CD4-positive, alpha-beta T cell treated with Interleukin-4 for 4 hours (primary cell): ENCODE results near the gene SORCS2.

Experiments used
- DNase-seq: peaks from one replicate; pipeline ENCODE4 v3.0.0-alpha.2; 2020

The SORCS2 gene

GRCh38 chr4:7330031-7330596 is 137.8 kb downstream of the SORCS2 start:
- no peak for DNase-seq

GRCh38 chr4:7330811-7331681 is 138.7 kb downstream of the SORCS2 start:
- no peak for DNase-seq

- no peak for DNase-seq
Observed at GRCh38 chr4:7331682-7332000, 139.3 kb downstream of the SORCS2 start.

DNA sequence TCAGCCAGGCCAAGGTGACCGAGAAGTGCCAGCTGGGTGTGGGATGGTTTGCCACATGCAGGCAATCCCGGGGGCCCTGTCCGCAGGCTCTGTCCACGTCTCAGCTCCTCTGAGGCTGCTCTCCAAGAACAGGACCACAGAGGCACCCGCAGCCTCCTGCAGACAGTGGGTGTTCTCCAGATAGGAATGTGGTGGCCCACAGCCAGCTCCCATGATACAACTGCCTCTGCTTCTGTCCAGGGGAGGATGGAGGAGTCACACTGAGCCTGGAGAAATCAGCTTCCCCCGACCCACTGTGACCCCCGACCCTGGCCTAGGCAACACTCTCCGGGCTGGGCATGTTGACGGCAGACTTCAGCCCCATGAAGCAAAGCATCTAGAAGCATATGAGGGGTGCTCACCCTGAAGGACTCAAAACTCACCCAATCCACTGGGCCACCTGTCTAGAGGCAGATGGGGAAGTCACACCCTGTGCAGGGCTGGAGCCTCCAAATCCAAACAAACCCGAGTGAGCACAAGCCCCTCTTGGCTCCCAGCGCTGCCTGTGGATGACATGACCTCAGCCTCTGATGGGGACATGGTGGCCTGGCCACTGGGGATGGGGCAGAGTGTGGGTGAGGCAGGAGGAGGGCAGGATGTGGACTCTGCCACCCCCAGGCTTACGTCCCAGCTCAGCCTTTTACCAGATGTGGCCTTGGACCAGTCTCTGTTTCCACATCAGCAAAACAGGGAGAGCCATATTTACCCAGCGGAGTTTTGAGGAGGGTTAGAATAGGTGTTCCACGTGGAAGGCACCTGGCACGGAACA is 140.1 kb downstream of the SORCS2 start:
- DNase-seq = no peak

DNA sequence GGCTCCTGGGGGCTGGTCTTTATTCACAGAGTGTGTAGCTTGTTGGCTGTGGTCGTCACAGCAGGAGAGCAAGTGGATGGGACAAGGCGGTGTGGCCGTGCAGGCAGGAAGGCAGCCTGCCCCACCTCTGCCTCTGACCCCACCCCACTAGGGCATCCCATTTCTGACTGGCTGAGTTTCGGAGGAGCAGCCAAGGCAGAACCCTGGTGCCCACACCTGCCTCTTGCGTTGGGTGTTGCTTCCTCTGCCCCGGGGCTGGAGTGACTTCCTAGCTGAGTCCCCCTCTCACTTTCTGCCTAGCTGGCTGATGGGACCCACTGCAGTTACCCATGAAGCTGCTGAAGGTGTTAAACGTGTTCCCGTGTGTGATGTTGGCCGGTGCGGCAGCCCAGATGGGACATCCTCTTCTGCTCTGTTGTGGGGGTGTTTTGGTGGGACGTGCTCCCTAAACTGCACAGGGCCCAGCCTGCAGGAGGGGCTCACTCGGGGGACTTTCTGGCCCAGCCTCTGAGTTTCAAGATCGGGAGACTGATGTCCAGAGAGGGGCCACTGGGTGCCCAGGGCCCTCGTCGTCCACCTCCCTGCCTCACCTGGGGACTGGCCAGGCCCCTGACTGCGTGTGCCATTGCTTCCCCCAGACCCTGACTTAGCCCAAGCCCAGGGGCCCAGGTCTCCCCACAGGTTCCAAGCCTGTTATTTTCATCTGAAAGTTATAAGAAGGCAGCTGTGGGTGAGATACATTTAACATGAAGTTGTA is 140.9 kb downstream of the SORCS2 start:
- DNase-seq = no peak

DNA sequence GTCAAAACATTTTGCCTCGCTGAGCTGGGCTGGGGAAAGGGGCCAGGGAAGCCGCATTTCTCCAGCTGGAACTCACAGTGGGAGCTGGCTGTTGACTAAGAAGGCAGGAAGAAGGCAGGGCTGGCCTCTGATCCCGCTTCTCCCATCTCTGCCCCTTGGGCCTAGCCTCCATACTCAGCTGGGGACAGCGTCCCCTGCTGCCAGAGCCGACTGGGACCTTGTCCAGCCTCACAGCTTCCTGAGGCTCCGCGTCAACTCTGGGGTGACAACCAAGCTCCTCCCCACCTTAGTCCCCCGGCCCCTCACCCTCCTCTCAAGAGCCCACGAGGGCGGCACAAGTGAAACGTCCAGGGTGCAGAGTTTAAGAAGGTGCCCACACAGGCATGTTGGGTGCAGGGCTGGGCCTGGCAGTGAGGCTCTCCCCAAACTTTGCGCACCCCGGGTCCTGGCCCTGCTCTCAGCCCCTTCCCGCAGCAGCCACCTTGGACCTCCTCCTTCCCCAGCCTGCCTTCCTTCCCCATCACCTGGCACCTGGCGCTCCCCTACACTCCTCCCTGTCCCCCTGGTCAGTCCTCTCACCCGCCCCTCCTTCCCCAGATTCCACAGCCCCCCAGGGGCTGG is 141.6 kb downstream of the SORCS2 start:
- DNase-seq = no peak

GRCh38 chr4:7334521-7335275 is 142.4 kb downstream of the SORCS2 start:
- DNase-seq = no peak

GRCh38 chr4:7335344-7336066 is 143.2 kb downstream of the SORCS2 start:
- DNase-seq = peak; percentile 15

- no peak for DNase-seq
Observed at GRCh38 chr4:7336067-7336569, 143.8 kb downstream of the SORCS2 start.

GRCh38 chr4:7336732-7337131 is 144.4 kb downstream of the SORCS2 start:
- no peak for DNase-seq

DNA sequence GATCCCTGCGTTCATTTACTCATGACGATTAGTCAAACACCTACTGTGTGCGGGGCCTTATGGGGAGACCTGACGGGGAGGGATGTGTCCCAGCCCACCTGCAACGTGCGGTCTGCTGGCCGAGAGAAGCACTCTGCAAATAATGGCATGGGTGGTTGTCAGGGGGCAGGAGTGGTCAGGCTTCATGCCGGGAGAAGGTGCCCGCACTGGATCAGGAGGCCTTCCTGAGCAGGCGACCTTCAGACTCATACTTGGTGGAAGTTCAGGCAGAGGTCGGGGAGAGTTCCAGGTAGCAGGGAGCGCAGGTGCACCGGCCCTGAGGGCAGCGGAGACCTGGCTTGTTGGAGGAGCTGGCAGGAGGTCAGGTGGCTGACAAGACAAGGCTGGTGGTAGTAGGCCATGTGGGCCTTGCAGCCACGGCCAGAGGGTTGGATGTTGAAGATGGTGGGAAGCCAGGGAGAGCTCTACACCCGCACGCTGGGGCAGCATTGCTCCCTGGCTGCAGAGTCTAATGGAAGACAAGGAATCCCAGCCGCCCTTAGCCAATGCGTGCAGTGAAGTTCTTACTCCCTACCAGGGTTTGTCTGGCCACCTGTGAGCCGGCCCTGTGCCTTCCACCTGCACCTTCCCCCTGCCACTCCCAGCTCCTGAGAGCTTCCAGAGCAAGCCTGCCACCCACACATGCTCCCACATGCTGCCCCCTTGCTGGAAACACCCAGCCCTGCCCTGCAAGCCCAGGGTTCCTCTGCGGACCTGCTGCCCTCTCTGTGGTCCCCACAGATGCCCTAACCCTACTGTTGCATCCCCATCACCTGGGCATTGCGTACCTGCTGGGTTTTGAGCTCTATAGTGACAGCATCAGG is 145.1 kb downstream of the SORCS2 start:
- no peak for DNase-seq

DNA sequence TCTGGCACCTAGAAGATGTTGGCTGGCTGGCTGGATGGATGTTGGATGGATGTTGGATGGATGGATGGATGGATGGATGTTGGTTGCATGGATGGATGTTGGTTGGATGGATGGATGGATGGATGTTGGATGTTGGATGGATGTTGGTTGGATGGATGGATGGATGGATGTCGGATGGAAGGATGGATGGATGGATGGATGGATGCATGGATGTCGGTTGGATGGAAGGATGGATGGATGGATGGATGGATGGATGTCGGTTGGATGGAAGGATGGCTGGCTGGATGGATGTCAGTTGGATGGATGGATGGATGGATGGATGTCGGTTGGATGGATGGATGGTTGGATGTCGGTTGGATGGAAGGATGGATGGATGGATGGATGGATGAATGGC is 145.7 kb downstream of the SORCS2 start:
- no peak for DNase-seq

DNA sequence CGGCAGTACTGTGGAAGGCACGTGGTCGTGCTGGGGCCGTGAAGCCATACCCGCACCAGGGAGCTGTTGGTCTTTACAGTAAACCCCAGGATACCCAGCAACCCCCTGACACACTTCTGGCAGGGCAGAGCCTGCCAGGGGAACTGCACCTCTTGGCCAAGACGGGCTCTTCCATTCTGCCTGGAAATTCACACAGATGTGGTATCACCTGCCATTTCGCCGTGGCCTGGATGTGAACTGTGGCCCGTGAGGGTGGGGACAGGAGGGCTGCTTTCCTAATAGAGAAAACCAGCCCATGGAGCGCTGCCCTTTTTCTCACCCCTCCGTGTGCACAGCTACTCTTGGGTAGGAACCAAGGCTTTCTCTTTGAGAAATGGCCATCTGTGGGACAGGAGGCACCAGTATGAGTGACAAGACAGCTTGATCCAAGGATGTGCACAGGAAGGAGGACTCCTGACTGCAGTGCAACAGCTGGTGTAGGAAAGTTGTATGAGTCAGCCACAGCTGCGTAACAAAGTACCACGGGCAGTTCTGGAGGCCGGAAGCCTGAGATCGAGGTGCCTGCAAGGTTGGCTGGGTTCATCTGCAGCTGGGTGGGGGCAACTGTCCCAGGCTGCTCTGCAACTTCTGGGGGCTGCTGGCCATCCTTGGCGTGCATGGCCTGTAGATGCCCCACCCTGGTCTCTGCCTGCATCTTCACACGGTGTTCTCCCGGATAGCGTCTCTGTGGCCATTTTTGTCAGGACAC is 146.7 kb downstream of the SORCS2 start:
- no peak for DNase-seq

DNA sequence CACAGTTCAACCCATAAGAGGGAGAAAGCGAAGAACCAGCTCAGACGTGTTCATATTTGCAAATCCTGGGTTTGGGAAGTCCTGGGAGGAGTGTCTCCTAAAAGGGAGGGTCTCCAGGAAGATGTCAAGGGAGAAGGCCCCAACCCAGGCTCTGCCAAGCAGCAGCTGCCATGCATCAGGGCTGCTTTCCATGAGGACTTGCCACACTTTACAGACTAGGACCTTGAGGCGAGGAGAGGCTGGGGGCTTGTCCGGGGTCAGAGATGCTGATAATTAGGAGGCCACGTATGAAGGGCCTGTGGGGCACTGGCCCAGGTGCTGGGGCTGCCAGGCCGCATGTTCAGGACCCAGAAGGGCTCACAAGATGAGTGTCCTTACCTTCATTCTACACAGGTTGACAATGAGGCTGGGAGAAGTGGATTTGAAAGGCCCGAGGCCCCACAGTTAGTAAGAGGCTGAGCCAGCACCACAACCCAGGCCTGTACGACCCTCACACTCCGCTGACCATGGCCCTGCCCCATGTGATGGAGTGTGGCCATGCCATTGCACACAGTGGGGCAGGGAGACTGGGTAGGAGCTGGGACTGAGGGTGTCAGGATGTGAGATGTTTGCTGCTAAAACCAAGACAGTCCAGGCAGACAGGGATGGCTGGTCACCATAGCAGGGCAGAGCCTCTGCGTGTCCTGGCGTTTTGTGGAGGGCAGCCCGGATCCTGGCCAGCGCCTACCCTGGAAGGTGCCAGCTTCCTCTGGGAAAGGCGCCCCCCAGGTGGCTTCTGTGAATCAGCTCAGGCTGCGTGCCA is 147.6 kb downstream of the SORCS2 start:
- DNase-seq = no peak

DNA sequence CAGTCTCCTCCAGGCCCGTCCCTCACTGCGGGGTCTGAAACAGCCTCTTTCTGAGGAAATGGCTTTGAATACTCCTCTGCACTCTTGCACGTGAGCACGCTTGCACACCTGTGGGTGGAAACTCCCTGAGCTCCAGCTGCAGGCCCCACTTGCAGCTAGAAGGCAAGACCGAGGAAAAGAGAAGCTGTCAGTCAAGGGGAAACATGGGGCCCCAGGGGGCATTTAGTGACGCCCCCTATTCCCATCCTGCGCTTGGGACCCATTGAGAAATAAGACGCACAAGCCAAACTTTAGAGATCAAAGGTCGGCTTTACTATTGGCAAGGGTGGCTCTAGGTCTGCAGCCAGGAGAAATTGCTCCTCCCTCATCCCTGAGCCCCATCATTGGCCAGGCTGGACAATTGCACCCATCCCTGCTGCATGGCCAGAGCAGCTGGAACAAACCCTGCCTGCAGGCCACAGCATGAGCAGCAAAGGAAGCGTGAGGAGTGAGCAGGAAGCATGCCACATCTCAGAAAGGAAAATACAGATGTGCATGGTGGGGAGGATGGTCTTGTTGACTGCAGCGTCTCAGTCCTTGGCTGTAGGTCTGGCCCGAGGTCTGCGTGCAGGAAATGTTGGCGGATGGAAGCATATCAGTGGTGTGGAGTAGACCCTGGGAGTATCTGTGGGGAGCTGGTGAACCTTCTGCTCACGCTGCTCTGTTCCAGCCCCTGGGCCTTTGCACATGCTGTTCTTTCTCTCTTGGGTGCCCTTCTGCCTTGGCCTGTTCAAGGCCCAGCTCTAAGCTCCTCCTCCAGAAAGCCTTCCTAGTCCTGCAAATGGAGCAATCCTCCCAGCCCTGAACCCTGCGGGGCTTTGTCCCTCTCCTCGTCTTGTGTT is 148.5 kb downstream of the SORCS2 start:
- no peak for DNase-seq

DNA sequence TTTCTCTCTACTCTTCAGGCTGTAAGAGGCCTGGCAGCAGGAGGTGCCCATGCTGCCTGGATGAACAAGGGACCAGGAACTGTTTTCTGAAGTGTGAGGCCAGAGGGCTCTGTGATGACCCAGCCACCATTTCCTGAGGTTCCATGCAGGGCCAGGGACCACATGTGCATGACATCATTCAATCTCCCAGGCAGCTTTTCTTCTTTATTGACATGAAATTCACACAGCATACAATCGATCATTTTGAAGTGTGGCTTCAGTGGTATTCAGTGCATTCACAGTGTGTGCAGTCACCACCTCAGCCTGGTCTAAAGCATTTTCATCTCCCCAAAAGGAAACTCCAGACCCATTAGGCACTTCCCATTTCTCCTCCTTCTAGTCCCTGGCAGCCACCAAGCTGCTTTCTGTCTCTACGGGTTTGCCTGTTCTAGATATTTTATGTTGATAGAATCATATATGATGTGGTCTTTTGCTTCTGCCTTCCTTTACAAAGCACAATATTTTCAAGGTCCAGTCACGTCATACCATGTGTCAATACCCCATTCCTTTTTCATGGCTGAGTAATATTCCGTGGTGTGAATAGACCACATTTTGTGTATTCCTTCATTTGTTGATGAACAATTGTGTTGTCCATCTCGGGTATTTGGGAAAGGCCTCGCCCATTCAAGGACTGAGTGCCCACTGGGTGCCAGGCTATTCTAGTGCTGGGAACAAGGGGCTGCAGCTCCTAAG is 149.3 kb downstream of the SORCS2 start:
- DNase-seq = no peak
